HTERT RPE-1 (cell line): ENCODE results near the gene COPRS.
"Not testable (repeated sequence)": the region's sequence is repeated elsewhere in the genome, so short reads cannot be mapped to it uniquely, and the experiment has no call there.

Experiments used
- in situ Hi-C: fragments of 300-500 bp; cut with MboI; formaldehyde crosslinking; loops from 4 replicates; pipeline ENCODE4 v1.14.3; 2020; ENCODE audit warnings: low sequenced_read_pairs

The COPRS gene

GRCh38 chr17:31845291-31845690 lies 13.8 kb downstream of the COPRS start:
- in situ Hi-C loops = no loop called here

DNA sequence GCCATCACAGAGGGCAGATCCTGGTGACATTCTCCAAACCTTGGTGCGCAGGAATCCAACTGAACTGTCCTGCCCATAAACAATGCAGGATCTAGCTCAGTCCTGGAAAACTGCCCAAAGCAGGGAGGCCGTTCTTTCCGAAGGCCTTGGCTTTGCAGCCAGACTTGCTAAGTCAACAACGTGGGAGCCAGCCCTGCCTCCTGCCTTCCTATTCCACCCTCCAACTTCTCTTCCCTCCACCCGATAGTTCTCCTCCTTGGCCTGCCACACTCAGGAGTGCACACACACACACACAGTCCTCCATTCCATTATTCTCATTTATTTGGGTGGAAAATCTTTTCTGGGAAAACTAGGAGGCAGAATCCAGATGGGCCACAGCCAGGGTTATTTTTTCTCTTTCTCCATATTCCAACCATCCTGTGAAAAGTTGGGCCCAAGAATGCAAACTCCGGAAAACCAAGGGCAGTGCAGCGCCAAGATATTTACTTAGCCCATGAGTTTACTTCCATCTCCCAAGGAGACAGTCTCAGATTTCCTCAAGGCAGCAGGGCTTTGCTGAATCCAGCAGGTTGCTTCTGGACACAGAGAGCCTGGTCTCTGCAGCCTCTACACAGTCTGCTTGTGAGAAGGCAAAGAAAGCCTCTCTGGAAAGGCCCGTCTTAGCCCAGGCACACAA lies 15.8 kb downstream of the COPRS start:
- in situ Hi-C loops = no loop called here

GRCh38 chr17:31842195-31843069 lies 16.6 kb downstream of the COPRS start:
- in situ Hi-C loops = no loop called here

DNA sequence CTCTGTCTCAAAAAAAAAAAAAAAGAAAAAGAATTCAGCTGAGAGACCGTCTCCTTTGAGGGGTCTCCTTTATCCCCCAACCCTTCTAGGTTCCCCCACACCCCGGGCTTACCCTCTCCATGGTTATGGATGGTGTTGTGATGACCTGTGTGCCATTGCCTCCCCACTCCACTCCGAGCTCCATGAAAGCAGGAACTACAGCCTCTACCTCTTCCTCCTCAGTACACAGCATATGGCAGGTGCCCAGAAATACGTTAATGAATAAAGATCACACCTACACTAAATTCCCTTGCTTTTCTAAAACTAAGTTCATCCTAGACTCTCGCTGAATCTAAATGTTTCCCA lies 17.2 kb downstream of the COPRS start:
- in situ Hi-C loops = no loop called here

- in situ Hi-C loops = no loop called here
These were observed 20.3 kb downstream of the COPRS start for GRCh38 chr17:31838636-31839225.

DNA sequence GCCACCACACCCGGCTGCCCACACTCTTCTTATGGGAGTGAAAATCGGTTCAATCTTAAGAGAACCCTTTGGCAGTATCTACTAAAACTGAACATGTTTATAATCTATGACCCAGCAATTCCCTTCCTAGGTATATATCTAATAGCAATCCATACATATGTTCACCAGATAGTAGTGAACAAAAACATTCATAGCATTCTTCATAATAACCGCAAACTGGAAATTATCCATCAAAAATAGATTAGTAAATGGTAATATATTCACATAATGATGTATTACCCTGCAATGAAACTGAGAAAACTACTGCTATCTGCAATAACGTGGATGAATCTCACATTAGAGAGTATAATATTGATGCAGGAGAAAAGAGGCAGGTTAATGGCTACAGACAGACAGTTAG lies 23.1 kb downstream of the COPRS start:
- in situ Hi-C loops = no loop called here

DNA sequence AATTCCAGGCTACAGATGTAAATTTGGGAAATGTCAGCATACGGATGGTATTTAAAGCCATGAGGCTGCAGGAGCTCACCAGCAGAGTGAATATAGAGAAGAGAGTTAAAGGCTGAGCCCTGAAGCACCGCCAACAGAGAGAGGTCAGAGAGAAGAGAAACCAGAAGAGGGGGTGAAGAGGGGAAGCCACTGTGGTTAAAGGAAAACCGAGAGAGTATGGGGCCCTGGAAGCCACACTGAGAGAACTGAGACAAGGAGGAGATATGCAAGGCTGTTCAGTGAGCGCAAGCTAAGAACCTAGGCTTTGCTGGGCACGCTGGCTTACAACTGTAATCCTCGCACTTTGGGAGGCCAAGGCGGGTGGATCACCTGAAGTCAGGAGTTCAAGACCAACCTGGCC lies 24.6 kb downstream of the COPRS start:
- in situ Hi-C loops = no loop called here

DNA sequence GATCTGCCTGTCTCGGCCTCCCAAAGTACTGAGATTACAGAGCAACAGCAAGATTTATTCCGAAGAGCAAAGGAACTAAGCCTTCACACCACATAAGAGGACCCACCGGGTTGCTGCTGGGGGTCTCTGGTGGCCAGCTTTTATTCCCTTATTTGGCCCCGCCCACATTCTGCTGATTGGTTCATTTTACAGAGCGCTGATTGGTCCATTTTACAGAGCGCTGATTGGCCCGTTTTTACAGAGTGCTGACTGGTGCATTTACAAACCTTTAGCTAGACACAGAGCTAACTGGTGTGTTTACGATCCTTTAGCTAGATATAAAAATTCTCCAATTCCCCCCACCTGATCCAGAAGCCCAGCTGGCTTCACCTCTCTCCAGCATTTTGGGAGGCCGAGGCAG lies 26.3 kb downstream of the COPRS start:
- in situ Hi-C loops = no loop called here

- in situ Hi-C loops = no loop called here
These were observed 27.8 kb downstream of the COPRS start for GRCh38 chr17:31830971-31831858.

DNA sequence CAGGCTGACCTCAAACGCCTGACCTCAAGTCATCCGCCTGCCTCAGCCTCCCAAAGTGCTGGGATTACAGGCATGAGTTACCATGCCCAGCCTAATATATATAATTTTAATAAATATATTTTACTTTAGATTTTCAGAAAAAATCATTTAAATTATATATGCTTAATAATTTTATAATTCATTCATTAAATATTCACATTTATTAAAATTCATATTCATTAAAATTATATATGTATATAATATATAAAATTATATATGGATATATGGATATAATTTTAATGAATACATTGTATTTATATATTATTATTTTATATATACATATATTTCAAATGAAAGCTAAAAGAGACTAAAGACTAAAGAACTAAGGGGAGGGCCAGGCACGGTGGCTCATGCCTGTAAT lies 29.4 kb downstream of the COPRS start:
- in situ Hi-C loops = no loop called here

DNA sequence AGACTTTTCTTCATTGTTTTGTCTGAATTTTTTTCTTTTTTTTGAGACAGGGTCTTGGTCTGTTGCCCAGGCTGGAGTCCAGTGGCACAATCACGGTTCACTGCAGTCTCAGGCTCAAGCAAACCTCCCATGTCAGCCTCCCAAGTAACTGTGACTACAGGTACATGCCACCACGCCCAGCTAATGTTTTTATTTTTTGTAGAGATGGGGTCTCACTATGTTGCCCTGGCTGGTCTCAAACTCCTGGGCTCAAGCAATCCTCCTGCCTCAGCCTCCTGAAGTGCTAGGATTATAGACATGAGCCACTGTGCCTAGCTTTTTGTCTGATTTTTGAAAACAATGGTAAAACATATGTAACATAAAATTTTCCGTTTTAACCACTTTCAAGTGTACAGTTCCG lies 30.1 kb downstream of the COPRS start:
- in situ Hi-C loops = not testable (repeated sequence)

DNA sequence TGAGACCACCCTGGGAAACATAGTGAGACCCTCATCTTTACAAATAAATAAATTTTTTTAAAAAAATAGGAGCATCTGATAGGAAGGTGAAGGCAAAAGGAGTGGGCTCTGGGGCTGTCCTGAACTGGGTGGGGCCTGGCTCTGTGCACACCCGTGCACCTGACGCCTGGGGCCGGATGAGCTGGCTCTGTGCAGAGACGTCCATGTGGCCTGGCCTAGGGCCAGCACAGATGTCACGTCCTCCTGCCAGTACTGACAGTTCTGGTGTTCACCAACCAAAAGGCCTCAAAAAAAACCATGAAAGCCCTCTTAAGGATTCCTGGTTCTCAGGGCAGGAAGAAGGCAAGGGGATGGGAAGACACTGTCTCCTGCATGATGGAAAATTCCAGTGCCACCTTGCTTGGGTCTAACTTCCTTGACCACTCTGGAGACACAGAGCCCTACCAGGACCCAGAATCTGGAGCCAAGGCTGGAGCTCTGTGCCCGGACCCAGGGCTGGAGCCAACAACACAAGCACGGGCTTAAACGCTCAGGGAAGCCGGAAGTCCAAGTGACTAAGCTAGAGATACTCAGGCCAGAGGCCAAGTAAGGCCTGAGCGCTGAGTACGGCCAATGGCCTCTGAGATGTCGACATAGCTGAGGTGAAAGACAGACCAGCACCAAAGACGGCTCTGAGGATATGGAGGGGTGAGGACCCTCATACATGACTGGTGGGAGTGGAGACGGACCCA lies 32.9 kb downstream of the COPRS start:
- in situ Hi-C loops = no loop called here

DNA sequence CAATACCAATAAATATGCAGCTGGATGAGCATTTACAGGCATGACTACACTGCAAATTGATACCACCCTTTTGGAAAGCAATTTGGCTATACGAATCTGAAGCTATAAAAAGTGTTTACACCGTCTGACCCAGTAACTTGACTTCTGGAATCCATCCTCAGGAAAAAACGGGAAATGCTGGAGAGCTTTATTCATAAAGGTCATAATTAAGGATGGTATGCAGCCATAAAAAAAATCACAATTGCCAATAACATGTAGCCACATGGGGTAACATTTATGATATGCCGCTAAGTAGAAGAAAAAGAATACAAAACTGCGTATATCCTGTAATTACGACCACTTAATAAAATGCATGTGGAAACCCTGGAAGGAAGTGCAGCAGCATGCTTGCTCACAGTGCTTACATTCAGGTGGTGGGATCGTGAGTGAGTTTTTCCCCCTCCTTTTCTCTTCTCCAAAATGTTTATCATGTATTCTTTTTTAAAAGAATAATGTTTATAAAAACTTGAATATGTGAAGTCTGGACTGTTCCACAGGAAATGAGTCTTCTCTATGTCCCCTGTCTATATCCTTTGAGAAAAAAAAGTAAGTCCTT lies 34.2 kb downstream of the COPRS start:
- in situ Hi-C loops = no loop called here

GRCh38 chr17:31823014-31823413 lies 36.0 kb downstream of the COPRS start:
- in situ Hi-C loops = no loop called here

GRCh38 chr17:31820691-31821435 lies 38.2 kb downstream of the COPRS start:
- in situ Hi-C loops = no loop called here

- in situ Hi-C loops = no loop called here
These were observed 39.5 kb downstream of the COPRS start for GRCh38 chr17:31819578-31819977.

DNA sequence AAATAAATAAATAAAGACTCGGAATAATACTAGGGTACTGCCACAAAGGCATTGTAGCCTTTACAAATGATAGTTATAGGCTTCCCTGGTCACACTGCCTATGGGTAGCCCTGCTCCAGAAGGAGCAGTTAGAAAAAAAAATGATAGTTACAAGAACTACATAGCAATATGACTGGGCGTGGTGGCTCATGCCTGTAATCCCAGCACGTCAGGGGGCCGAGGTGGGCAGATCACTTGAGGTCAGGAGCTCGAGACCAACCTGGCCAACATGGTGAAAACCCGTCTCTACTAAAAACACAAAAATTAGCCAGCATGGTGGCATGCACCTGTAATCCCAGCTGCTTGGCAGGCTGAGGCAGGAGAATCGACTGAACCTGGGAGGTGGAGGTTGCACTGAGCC lies 40.2 kb downstream of the COPRS start:
- in situ Hi-C loops = not testable (repeated sequence)

GRCh38 chr17:31815212-31815730 lies 43.8 kb downstream of the COPRS start:
- in situ Hi-C loops = no loop called here

- in situ Hi-C loops = no loop called here
These were observed 47.9 kb downstream of the COPRS start for GRCh38 chr17:31811101-31811500.
